GM18519 (cell line): ENCODE data around the gene CAV1.

Source experiments
- ATAC-seq: cut with Tn5 transposase; IDR thresholded peaks from one replicate; pipeline ENCODE4 v1.9.1; 2021; ENCODE audit warnings: mild to moderate bottlenecking, moderate library complexity; ENCODE audit not compliant: unreplicated experiment, low FRiP score

Gene CAV1

GRCh38 chr7:116502201-116503096, 22.4 kb upstream of the CAV1 start:
- no peak for ATAC-seq

- no peak for ATAC-seq
Measured at GRCh38 chr7:116503835-116504234, 21.0 kb upstream of the CAV1 start.

GRCh38 chr7:116505278-116505677, 19.6 kb upstream of the CAV1 start:
- no peak for ATAC-seq

GRCh38 chr7:116505823-116506222, 19.0 kb upstream of the CAV1 start:
- ATAC-seq: no peak

GRCh38 chr7:116509982-116510579, 14.8 kb upstream of the CAV1 start:
- no peak for ATAC-seq

- ATAC-seq: no peak
Measured at GRCh38 chr7:116510795-116511194, 14.0 kb upstream of the CAV1 start.

- ATAC-seq: peak; percentile 99
Measured at GRCh38 chr7:116511552-116512519, 13.0 kb upstream of the CAV1 start.

- no peak for ATAC-seq
Measured at GRCh38 chr7:116512520-116513188, 12.2 kb upstream of the CAV1 start.

- ATAC-seq: no peak
Measured at GRCh38 chr7:116515584-116515983, 9.3 kb upstream of the CAV1 start.

- no peak for ATAC-seq
Measured at GRCh38 chr7:116516324-116516723, 8.5 kb upstream of the CAV1 start.

- ATAC-seq: no peak
Measured at GRCh38 chr7:116517626-116518025, 7.2 kb upstream of the CAV1 start.

GRCh38 chr7:116518961-116519360, 5.9 kb upstream of the CAV1 start:
- ATAC-seq: no peak

GRCh38 chr7:116521046-116521664, 3.7 kb upstream of the CAV1 start:
- no peak for ATAC-seq

GRCh38 chr7:116522247-116522646, 2.6 kb upstream of the CAV1 start:
- no peak for ATAC-seq

GRCh38 chr7:116524221-116524608, 621 bp upstream of the CAV1 start:
- no peak for ATAC-seq

- ATAC-seq: no peak
Measured at GRCh38 chr7:116525298-116525912, 569 bp downstream of the CAV1 start.

GRCh38 chr7:116525913-116526861, 1.4 kb downstream of the CAV1 start:
- ATAC-seq: peak; percentile 93

GRCh38 chr7:116526897-116527296, 2.1 kb downstream of the CAV1 start:
- no peak for ATAC-seq
